ENCODE results near the gene PAPSS1. TPM values are rescaled to one million over a fixed set of nuclear protein-coding genes. Genes with fewer than 3 reads are reported as not detected.

Gene PAPSS1
- total RNA-seq, 3 donors from 2014 or later (not counting 1 experiment from before 2014, with no cell fraction given): 10.2 to 21.3 (median 12.9) TPM

GRCh38 chr4:107747748-107748486 lies 27.9 kb upstream of the PAPSS1 start:
- no peaks in the 10 kb centered on the region for H3K9me3 Mint-ChIP-seq

GRCh38 chr4:107746161-107746560 lies 26.1 kb upstream of the PAPSS1 start:
- no peak for TF ChIP-seq CTCF (IDR thresholded peaks at IDR 0.05)
- Mint-ChIP-seq H3K27me3 (ENCODE audit: low read depth in 2 of 2) (peaks cover 16 to 49% of the 10 kb centered on the region in 2 donors), H3K9me3 (no peaks in the 10 kb centered on the region), H3K27ac (no peak overlapping the region), H3K4me3 (no peak overlapping the region), H3K36me3 (no peaks in the 10 kb centered on the region), H3K4me1 (no peaks in the 10 kb centered on the region)
- Histone ChIP-seq H3K9me3 (ENCODE audit: control insufficient read depth, insufficient read depth, low read length) (no peaks in the 10 kb centered on the region), H3K27ac (ENCODE audit: low read length) (no peak overlapping the region), H3K4me3 (ENCODE audit: low read length) (no peak overlapping the region), H3K27me3 (ENCODE audit: control insufficient read depth, insufficient read depth, low read length) (peaks cover 9% of the 10 kb centered on the region), H3K36me3 (ENCODE audit: control insufficient read depth, insufficient read depth, low read length) (no peaks in the 10 kb centered on the region), H3K4me1 (ENCODE audit: control insufficient read depth, insufficient read depth, low read length) (no peaks in the 10 kb centered on the region)
- DNase-seq: no peak
- intact Hi-C loops (cut with micrococcal nuclease): no loop called here
- ATAC-seq: no peak
- no CpG with 5 or more reads among the region's 1 CpG for WGBS (ENCODE audit: insufficient coverage)

More at GRCh38 chr4:107747748-107748486, 27.9 kb upstream of the PAPSS1 start:
- Histone ChIP-seq H3K4me3 (ENCODE audit: low read length) (no peak overlapping the region), H3K9me3 (ENCODE audit: control insufficient read depth, insufficient read depth, low read length) (no peaks in the 10 kb centered on the region), H3K27ac (ENCODE audit: low read length) (no peak overlapping the region), H3K4me1 (ENCODE audit: control insufficient read depth, insufficient read depth, low read length) (no peaks in the 10 kb centered on the region), H3K36me3 (ENCODE audit: control insufficient read depth, insufficient read depth, low read length) (no peaks in the 10 kb centered on the region), H3K27me3 (ENCODE audit: control insufficient read depth, insufficient read depth, low read length) (peaks cover 9% of the 10 kb centered on the region)
- WGBS (ENCODE audit: insufficient coverage): 93% methylated on average over 4 of the region's 5 CpGs
- H3K4me3 Mint-ChIP-seq: no peak overlapping the region
- H3K27ac Mint-ChIP-seq: no peak overlapping the region
- no peaks in the 10 kb centered on the region for H3K36me3 Mint-ChIP-seq
- intact Hi-C loops (cut with micrococcal nuclease): no loop called here
- no peak for TF ChIP-seq CTCF (IDR thresholded peaks at IDR 0.05)
- DNase-seq (no peak), ATAC-seq (no peak)
- H3K27me3 Mint-ChIP-seq (ENCODE audit: low read depth in 2 of 2): peaks cover 21 to 49% of the 10 kb centered on the region in 2 donors
- no peaks in the 10 kb centered on the region for H3K4me1 Mint-ChIP-seq

GRCh38 chr4:107744532-107744931 lies 24.5 kb upstream of the PAPSS1 start:
- TF ChIP-seq CTCF (IDR thresholded peaks at IDR 0.05): no peak
- Mint-ChIP-seq H3K27ac (no peak overlapping the region), H3K27me3 (ENCODE audit: low read depth in 2 of 2) (peaks cover 12 to 39% of the 10 kb centered on the region in 2 donors), H3K4me3 (no peak overlapping the region), H3K9me3 (no peaks in the 10 kb centered on the region), H3K36me3 (no peaks in the 10 kb centered on the region), H3K4me1 (no peaks in the 10 kb centered on the region)
- DNase-seq: no peak
- H3K4me1 ChIP-seq (ENCODE audit: control insufficient read depth, insufficient read depth, low read length): no peaks in the 10 kb centered on the region
- no peak overlapping the region for H3K4me3 ChIP-seq (ENCODE audit: low read length)
- no peak overlapping the region for H3K27ac ChIP-seq (ENCODE audit: low read length)
- no peaks in the 10 kb centered on the region for H3K36me3 ChIP-seq (ENCODE audit: control insufficient read depth, insufficient read depth, low read length)
- intact Hi-C loops (cut with micrococcal nuclease): no loop called here
- ATAC-seq: no peak
- peaks cover 6% of the 10 kb centered on the region for H3K27me3 ChIP-seq (ENCODE audit: control insufficient read depth, insufficient read depth, low read length)
- no peaks in the 10 kb centered on the region for H3K9me3 ChIP-seq (ENCODE audit: control insufficient read depth, insufficient read depth, low read length)

- intact Hi-C loops (cut with micrococcal nuclease): no loop called here
- H3K36me3 ChIP-seq (ENCODE audit: control insufficient read depth, insufficient read depth, low read length): no peaks in the 10 kb centered on the region
- no peak overlapping the region for H3K27ac ChIP-seq (ENCODE audit: low read length)
- no peaks in the 10 kb centered on the region for H3K9me3 ChIP-seq (ENCODE audit: control insufficient read depth, insufficient read depth, low read length)
- H3K36me3 Mint-ChIP-seq: no peaks in the 10 kb centered on the region
- ATAC-seq (no peak), DNase-seq (no peak)
- H3K9me3 Mint-ChIP-seq: no peaks in the 10 kb centered on the region
- H3K4me3 Mint-ChIP-seq: no peak overlapping the region
- WGBS (ENCODE audit: insufficient coverage): no CpG with 5 or more reads among the region's 1 CpG
- H3K27me3 ChIP-seq (ENCODE audit: control insufficient read depth, insufficient read depth, low read length): peaks cover 5% of the 10 kb centered on the region
- no peak overlapping the region for H3K4me3 ChIP-seq (ENCODE audit: low read length)
- no peaks in the 10 kb centered on the region for H3K4me1 ChIP-seq (ENCODE audit: control insufficient read depth, insufficient read depth, low read length)
- no peak overlapping the region for H3K27ac Mint-ChIP-seq
- TF ChIP-seq CTCF (IDR thresholded peaks at IDR 0.05): no peak
- no peaks in the 10 kb centered on the region for H3K4me1 Mint-ChIP-seq
- H3K27me3 Mint-ChIP-seq (ENCODE audit: low read depth in 2 of 2): peaks cover 10 to 29% of the 10 kb centered on the region in 2 donors
Measured at GRCh38 chr4:107743532-107743931, 23.5 kb upstream of the PAPSS1 start.
